IMR-90 (cell line): ENCODE data around the gene SNAPC2. TPM values are rescaled to one million over a fixed set of nuclear protein-coding genes. Genes with fewer than 3 reads are reported as not detected.

Source experiments
- ATAC-seq: fragments of 200-7000 bp; cut with Tn5 transposase; 2 replicates; pipeline ENCODE4 v1.9.1; 2020; ENCODE audit warnings: low read depth, mild to moderate bottlenecking, moderate library complexity
- BruUV-seq: library from RNA; stranded (reverse); fragments of 400-500 nt; replicated peaks from 2 replicates; lab custom pipeline; 2021; lab: Mats Ljungman, UMichigan
- CTCF ChIA-PET: fragments of 300-600 bp; formaldehyde crosslinking; extraction: SDS; loops from one replicate; lab custom pipeline; 2021; ENCODE audit warnings: antibody characterized with exemption; lab: Yijun Ruan, JAX
- POLR2A ChIA-PET: fragments of 300-600 bp; sonication (Branson Sonifier 250); formaldehyde crosslinking; loops from one replicate; lab custom pipeline; 2022; ENCODE audit warnings: antibody characterized with exemption; ENCODE audit not compliant: unreplicated experiment; lab: Charles Lee
- DNase-seq: peaks from one replicate; pipeline ENCODE4 v3.0.0; 2013
- H2AFZ ChIP-seq: replicated peaks from 2 replicates; pipeline ENCODE3; 2013; ENCODE audit warnings: low read length, mild to moderate bottlenecking; ENCODE audit not compliant: poor library complexity
- H2AK5ac ChIP-seq: 2 replicates; pipeline ENCODE4 v1.6.1; 2013; ENCODE audit warnings: low read depth, low read length, inconsistent platforms
- H2AK9ac ChIP-seq: replicated peaks from 2 replicates; pipeline ENCODE3; 2013; ENCODE audit warnings: mild to moderate bottlenecking, low read depth, low read length, moderate library complexity; ENCODE audit not compliant: poor library complexity
- H2BK120ac ChIP-seq: 2 replicates; pipeline ENCODE4 v1.6.1; 2013; ENCODE audit warnings: low read depth, low read length, inconsistent platforms
- H2BK15ac ChIP-seq: 3 replicates; pipeline ENCODE4 v1.6.1; 2013; ENCODE audit warnings: low read depth, low read length, inconsistent platforms
- H2BK20ac ChIP-seq: 2 replicates; pipeline ENCODE4 v1.6.1; 2013; ENCODE audit warnings: low read depth, mild to moderate bottlenecking, inconsistent platforms, low read length, moderate library complexity
- H2BK5ac ChIP-seq: 2 replicates; pipeline ENCODE4 v1.6.1; 2013; ENCODE audit warnings: mild to moderate bottlenecking, low read depth, low read length, inconsistent platforms; ENCODE audit not compliant: poor library complexity, severe bottlenecking
- H3K14ac ChIP-seq: replicated peaks from 2 replicates; pipeline ENCODE4 v1.6.1; 2013; ENCODE audit warnings: low read depth, low read length, inconsistent platforms
- H3K18ac ChIP-seq: 2 replicates; pipeline ENCODE4 v1.6.1; 2013; ENCODE audit warnings: low read depth, low read length, control low read depth
- H3K23ac ChIP-seq: 2 replicates; pipeline ENCODE4 v1.6.1; 2013; ENCODE audit warnings: low read depth, low read length, inconsistent platforms
- H3K27ac ChIP-seq: 2 replicates; pipeline ENCODE4 v1.5.1; 2013; ENCODE audit warnings: mild to moderate bottlenecking, control low read depth, low read length; ENCODE audit not compliant: insufficient read depth
- H3K27me3 ChIP-seq: 2 replicates; pipeline ENCODE4 v1.6.1; 2013; ENCODE audit warnings: low read length; ENCODE audit not compliant: control insufficient read depth, insufficient read depth
- H3K36me3 ChIP-seq: 2 replicates; pipeline ENCODE4 v1.6.1; 2013; ENCODE audit warnings: low read length, mixed read lengths; ENCODE audit not compliant: control insufficient read depth, insufficient read depth
- H3K4ac ChIP-seq: 2 replicates; pipeline ENCODE4 v1.6.1; 2013; ENCODE audit warnings: low read depth, low read length, inconsistent platforms
- H3K4me1 ChIP-seq: 2 replicates; pipeline ENCODE4 v1.6.1; 2013; ENCODE audit warnings: low read length, mixed read lengths; ENCODE audit not compliant: control insufficient read depth, insufficient read depth
- H3K4me2 ChIP-seq: 2 replicates; pipeline ENCODE4 v1.6.1; 2013; ENCODE audit warnings: low read depth, mild to moderate bottlenecking, control low read depth, low read length, moderate library complexity
- H3K4me3 ChIP-seq: 2 replicates; pipeline ENCODE4 v1.5.1; 2013; ENCODE audit warnings: low read depth, mild to moderate bottlenecking, control low read depth, low read length, moderate library complexity; ENCODE audit not compliant: insufficient read depth
- H3K56ac ChIP-seq: 2 replicates; pipeline ENCODE4 v1.6.1; 2013; ENCODE audit warnings: low read length, inconsistent platforms; ENCODE audit not compliant: insufficient read depth; ENCODE audit errors: extremely low read depth
- H3K79me1 ChIP-seq, 2 experiments: 2 replicates each; pipeline ENCODE4 v1.6.1; 2013; ENCODE audit warnings: low read length in 2 of 2, inconsistent platforms in 1 of 2, low read depth in 1 of 2
- H3K9ac ChIP-seq: 2 replicates; pipeline ENCODE4 v1.6.1; 2013; ENCODE audit warnings: low read depth, low read length, control low read depth
- H3K9me1 ChIP-seq: 2 replicates; pipeline ENCODE4 v1.6.1; 2013; ENCODE audit warnings: low read length, inconsistent platforms; ENCODE audit not compliant: insufficient read depth
- H3K9me3 ChIP-seq: 2 replicates; pipeline ENCODE4 v1.6.1; 2013; ENCODE audit warnings: low read length; ENCODE audit not compliant: control insufficient read depth, insufficient read depth
- H4K20me1 ChIP-seq: 2 replicates; pipeline ENCODE4 v1.6.1; 2013; ENCODE audit warnings: low read length, inconsistent platforms; ENCODE audit not compliant: insufficient read depth
- H4K5ac ChIP-seq: 2 replicates; pipeline ENCODE4 v1.6.1; 2013; ENCODE audit warnings: mild to moderate bottlenecking, low read depth, low read length, control low read depth
- H4K8ac ChIP-seq, 2 experiments: 2 replicates each; pipeline ENCODE4 v1.6.1; 2013; ENCODE audit warnings: low read depth in 2 of 2, low read length in 2 of 2, control low read depth in 1 of 2, inconsistent platforms in 1 of 2
- H4K91ac ChIP-seq: 2 replicates; pipeline ENCODE4 v1.6.1; 2013; ENCODE audit warnings: low read depth, low read length, inconsistent platforms; ENCODE audit not compliant: insufficient read depth
- CTCF ChIP-seq: conservative IDR thresholded peaks from 2 replicates; pipeline ENCODE4 v1.5.1; 2012; ENCODE audit warnings: mild to moderate bottlenecking, low read depth, low read length, improper control_type of control experiment
- MAFK ChIP-seq: IDR thresholded peaks from 2 replicates; pipeline ENCODE4 v1.6.1; 2012; ENCODE audit warnings: low read depth, low read length, improper control_type of control experiment
- WGBS, 2 experiments: methylation state at CpG; one replicate each; pipeline versions ENCODE4 v1.1.5 to v1.1.7; 2013; ENCODE audit warnings: missing lambda C conversion rate in 2 of 2; ENCODE audit not compliant: insufficient read length in 1 of 2; ENCODE audit errors: extremely low coverage in 2 of 2; 5-methylcytosine and 5-hydroxymethylcytosine counted together
- dilution Hi-C: fragments of 300-500 bp; cut with HindIII; formaldehyde crosslinking; loops from one replicate; pipeline ENCODE4 v1.14.3; 2018; ENCODE audit warnings: low sequenced_read_pairs; ENCODE audit not compliant: unreplicated experiment
- in situ Hi-C: fragments of 300-500 bp; cut with MboI; formaldehyde crosslinking; loops from 3 replicates; pipeline ENCODE4 v1.14.3; 2019; ENCODE audit warnings: low sequenced_read_pairs, inconsistent platforms, mixed read lengths
- intact Hi-C: fragments of 100-400 bp; cut with micrococcal nuclease; formaldehyde crosslinking; loops from 2 replicates; pipeline ENCODE4 v1.10.0; 2022
- polyA plus RNA-seq, 3 experiments: library from polyadenylated mRNA; depleted of rRNA; stranded (reverse); fragments of >200 nt; gene quantifications; 2 replicates each; pipeline ENCODE4 v1.2.3, GENCODE V29; 2012; ENCODE audit warnings: low replicate concordance in 1 of 3
- total RNA-seq: library from RNA; depleted of rRNA; stranded (reverse); fragments of >200 nt; gene quantifications from 2 replicates; pipeline ENCODE4 v1.2.3, GENCODE V29; 2012

Gene SNAPC2
- total and polyA plus RNA-seq, 2 of the 4 experiments (the other 2 are of a cell fraction) = 12.5 to 29.2 TPM

- Histone ChIP-seq H3K4me3 (no peak overlapping the region), H3K9me1 (no peaks in the 10 kb centered on the region), H2BK5ac (no peak overlapping the region), H2BK20ac (no peak overlapping the region), H3K27ac (no peak overlapping the region), H2BK120ac (no peak overlapping the region), H3K4me1 (peaks cover 9% of the 10 kb centered on the region), H3K27me3 (no peaks in the 10 kb centered on the region), H3K56ac (no peak overlapping the region), H3K14ac (no peak overlapping the region), H3K4me2 (no peak overlapping the region), H4K20me1 (peaks cover 9% of the 10 kb centered on the region), H2AFZ (no peak overlapping the region), H3K36me3 (peaks cover 63% of the 10 kb centered on the region), H4K8ac (no peak overlapping the region), H3K9ac (no peak overlapping the region), H4K5ac (no peak overlapping the region), H2AK9ac (no peak overlapping the region), H3K4ac (no peak overlapping the region), H3K23ac (no peak overlapping the region), H2AK5ac (no peak overlapping the region), H3K79me1 (peaks cover 5 to 17% of the 10 kb centered on the region in 2 experiments; a peak in 2 of 4 replicates), H2BK15ac (no peak overlapping the region), H4K91ac (no peak overlapping the region), H3K9me3 (no peaks in the 10 kb centered on the region), H3K18ac (no peak overlapping the region)
- dilution Hi-C loops (no loop called here), intact Hi-C loops (no loop called here), in situ Hi-C loops (no loop called here)
- POLR2A ChIA-PET = no interaction called here
- ATAC-seq (no peak), DNase-seq (no peak)
- 0 out of 2 replicates have a peak, but pooled peaks have one; percentile 14 for TF ChIP-seq CTCF
- TF ChIP-seq MAFK = no peak
- BruUV-seq = no TSS peak
- CTCF ChIA-PET = interaction anchor here (0.6 kb wide), 1 partner anchor 342 kb away, joined by 3 read pairs; no protein-coding TSS in a partner anchor
- 80% methylated on average over 3 of the region's 14 CpGs; no CpG with 5 or more reads in 1 of the 2 experiments for WGBS, 2 experiments
Observed at GRCh38 chr19:7933411-7933810, 13.3 kb downstream of the SNAPC2 start.
